Loucy (cell line): Measurements from ENCODE around the gene RNF182.

Experiments used
- H2AFZ ChIP-seq: fragments of 200-600 bp; sonication (generic); 2 replicates; pipeline ENCODE4 v1.6.0; 2016; ENCODE audit warnings: antibody characterized with exemption, mild to moderate bottlenecking, low read length, moderate library complexity
- H3F3A ChIP-seq: fragments of 200-600 bp; 2 replicates; pipeline ENCODE4 v1.6.0; 2016; ENCODE audit warnings: antibody characterized with exemption, low read depth, mild to moderate bottlenecking
- H3K27me3 ChIP-seq: fragments of 200-600 bp; sonication (generic); 2 replicates; pipeline ENCODE4 v1.6.1; 2014; ENCODE audit warnings: low read length, mild to moderate bottlenecking; ENCODE audit not compliant: insufficient read depth, poor library complexity, severe bottlenecking
- H3K36me3 ChIP-seq: fragments of 200-600 bp; sonication (generic); 2 replicates; pipeline ENCODE4 v1.6.1; 2016; ENCODE audit warnings: low read length; ENCODE audit not compliant: insufficient read depth
- H3K4me1 ChIP-seq: fragments of 200-600 bp; sonication (generic); 2 replicates; pipeline ENCODE4 v1.5.1; 2014; ENCODE audit warnings: low read length, mild to moderate bottlenecking; ENCODE audit not compliant: insufficient read depth, poor library complexity, severe bottlenecking
- H3K4me2 ChIP-seq: fragments of 200-600 bp; sonication (generic); 2 replicates; pipeline ENCODE4 v1.6.0; 2014; ENCODE audit warnings: antibody characterized with exemption, low read length, low read depth, mild to moderate bottlenecking; ENCODE audit not compliant: poor library complexity, severe bottlenecking
- H3K4me3 ChIP-seq: fragments of 200-600 bp; sonication (generic); 2 replicates; pipeline ENCODE4 v1.5.1; 2014; ENCODE audit warnings: low read length, mild to moderate bottlenecking, mixed read lengths; ENCODE audit not compliant: poor library complexity, severe bottlenecking
- H3K79me2 ChIP-seq: fragments of 200-600 bp; sonication (generic); 2 replicates; pipeline ENCODE4 v1.6.1; 2014; ENCODE audit warnings: low read length; ENCODE audit not compliant: insufficient read depth
- H3K9ac ChIP-seq: fragments of 200-600 bp; sonication (generic); 2 replicates; pipeline ENCODE4 v1.6.0; 2014; ENCODE audit warnings: mild to moderate bottlenecking, low read depth, low read length, moderate library complexity; ENCODE audit not compliant: poor library complexity, severe bottlenecking
- H3K9me2 ChIP-seq: fragments of 200-600 bp; sonication (generic); replicated peaks from 2 replicates; pipeline ENCODE4 v1.6.1; 2016; ENCODE audit warnings: low read depth, low read length, mixed read lengths
- H3K9me3 ChIP-seq: fragments of 200-600 bp; sonication (generic); 2 replicates; pipeline ENCODE4 v1.6.1; 2014; ENCODE audit warnings: mild to moderate bottlenecking, antibody characterized with exemption, low read length, low read depth; ENCODE audit not compliant: insufficient read depth
- H4K20me1 ChIP-seq: fragments of 200-600 bp; sonication (generic); 2 replicates; pipeline ENCODE4 v1.6.0; 2014; ENCODE audit warnings: antibody characterized with exemption, low read length, mild to moderate bottlenecking; ENCODE audit not compliant: insufficient read depth, poor library complexity, severe bottlenecking
- EZH2phosphoT487 ChIP-seq: fragments of 200-600 bp; IDR thresholded peaks from 2 replicates; pipeline ENCODE4 v1.6.1; 2018; ENCODE audit warnings: antibody characterized with exemption, mild to moderate bottlenecking, moderate library complexity, borderline replicate concordance
- TF ChIP-seq, protein P1 (sequence below): fragments of 200-600 bp; sonication (generic); conservative IDR thresholded peaks from 2 replicates; pipeline ENCODE4 v1.5.1; 2014; ENCODE audit warnings: mild to moderate bottlenecking, antibody characterized with exemption, low read length

RNF182 gene

DNA sequence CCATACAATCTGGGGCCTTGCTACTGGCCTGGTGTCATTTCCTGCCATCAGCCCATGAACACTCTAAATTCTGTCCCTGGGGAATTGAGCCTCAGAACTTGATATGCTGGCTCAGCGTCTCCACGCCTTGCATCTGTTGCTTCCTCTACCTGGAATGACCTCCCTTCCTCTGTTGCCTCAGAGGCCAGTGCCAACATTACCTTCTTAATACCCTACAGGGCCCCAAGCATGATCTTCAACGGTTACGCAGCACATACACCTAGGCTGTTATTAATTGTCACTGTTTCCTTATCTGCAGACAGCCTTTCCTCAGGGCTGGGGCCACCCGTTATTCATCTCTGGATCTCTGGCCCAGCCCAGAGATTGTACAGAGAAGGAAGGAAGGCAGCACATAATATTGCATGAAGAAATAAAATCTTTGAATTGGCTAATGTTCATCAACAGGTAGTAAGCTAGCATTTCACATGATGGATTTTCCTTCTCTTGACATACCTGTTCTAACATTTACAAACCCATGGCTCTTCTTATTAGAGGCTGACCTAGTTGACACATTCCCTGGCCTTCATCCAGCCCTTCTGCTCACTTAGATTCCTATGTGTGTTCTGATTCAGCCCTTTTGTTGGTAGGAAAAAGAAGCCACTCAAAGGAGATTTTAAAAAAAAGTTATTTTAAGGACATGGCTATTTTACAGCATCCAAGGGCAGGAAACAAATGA lies 8.4 kb upstream of the RNF182 start:
- H3K79me2 ChIP-seq, result no peaks in the 10 kb centered on the region
- no peak overlapping the region for H2AFZ ChIP-seq
- no peaks in the 10 kb centered on the region for H3K9me3 ChIP-seq
- H3K36me3 ChIP-seq, result no peaks in the 10 kb centered on the region
- H3K9me2 ChIP-seq, result no peaks in the 10 kb centered on the region
- H3K4me1 ChIP-seq, result peaks cover 21% of the 10 kb centered on the region
- no peaks in the 10 kb centered on the region for H4K20me1 ChIP-seq
- H3K27me3 ChIP-seq, result no peaks in the 10 kb centered on the region
- no peak overlapping the region for H3K4me3 ChIP-seq
- H3K4me2 ChIP-seq, result peak overlapping the region; percentile 45
- no peaks in the 10 kb centered on the region for H3F3A ChIP-seq
- no peak for TF ChIP-seq EZH2phosphoT487
- TF ChIP-seq, protein P1, sequence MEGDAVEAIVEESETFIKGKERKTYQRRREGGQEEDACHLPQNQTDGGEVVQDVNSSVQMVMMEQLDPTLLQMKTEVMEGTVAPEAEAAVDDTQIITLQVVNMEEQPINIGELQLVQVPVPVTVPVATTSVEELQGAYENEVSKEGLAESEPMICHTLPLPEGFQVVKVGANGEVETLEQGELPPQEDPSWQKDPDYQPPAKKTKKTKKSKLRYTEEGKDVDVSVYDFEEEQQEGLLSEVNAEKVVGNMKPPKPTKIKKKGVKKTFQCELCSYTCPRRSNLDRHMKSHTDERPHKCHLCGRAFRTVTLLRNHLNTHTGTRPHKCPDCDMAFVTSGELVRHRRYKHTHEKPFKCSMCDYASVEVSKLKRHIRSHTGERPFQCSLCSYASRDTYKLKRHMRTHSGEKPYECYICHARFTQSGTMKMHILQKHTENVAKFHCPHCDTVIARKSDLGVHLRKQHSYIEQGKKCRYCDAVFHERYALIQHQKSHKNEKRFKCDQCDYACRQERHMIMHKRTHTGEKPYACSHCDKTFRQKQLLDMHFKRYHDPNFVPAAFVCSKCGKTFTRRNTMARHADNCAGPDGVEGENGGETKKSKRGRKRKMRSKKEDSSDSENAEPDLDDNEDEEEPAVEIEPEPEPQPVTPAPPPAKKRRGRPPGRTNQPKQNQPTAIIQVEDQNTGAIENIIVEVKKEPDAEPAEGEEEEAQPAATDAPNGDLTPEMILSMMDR, result no peak
- H3K9ac ChIP-seq, result no peak overlapping the region

DNA sequence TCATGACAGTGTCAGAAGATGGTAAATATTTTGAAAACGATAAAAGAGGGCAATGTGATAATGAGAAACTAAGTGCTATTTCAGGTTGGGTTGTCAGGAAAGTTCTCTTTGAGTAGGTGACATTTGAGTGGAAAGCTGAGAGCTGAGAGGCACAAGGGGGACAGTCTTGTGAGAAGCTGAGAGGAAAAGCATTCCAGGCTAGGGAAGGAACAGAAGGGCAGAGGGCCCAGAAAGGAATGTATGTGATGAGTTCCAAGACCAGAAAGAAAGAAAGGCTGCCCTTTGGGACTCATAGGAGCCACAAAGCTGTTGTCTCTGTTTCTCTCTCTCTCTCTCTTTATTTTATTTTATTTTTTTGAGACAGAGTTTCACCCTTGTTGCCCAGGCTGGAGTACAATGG lies 7.6 kb upstream of the RNF182 start:
- peaks cover 21% of the 10 kb centered on the region for H3K4me1 ChIP-seq
- H3K36me3 ChIP-seq, result no peaks in the 10 kb centered on the region
- no peak overlapping the region for H3K4me3 ChIP-seq
- H3K4me2 ChIP-seq, result no peak overlapping the region
- no peak overlapping the region for H2AFZ ChIP-seq
- H3K9ac ChIP-seq, result no peak overlapping the region
- H3K9me3 ChIP-seq, result no peaks in the 10 kb centered on the region
- H3K79me2 ChIP-seq, result no peaks in the 10 kb centered on the region
- H3F3A ChIP-seq, result no peaks in the 10 kb centered on the region
- H4K20me1 ChIP-seq, result no peaks in the 10 kb centered on the region
- H3K27me3 ChIP-seq, result no peaks in the 10 kb centered on the region
- TF ChIP-seq, protein P1, result no peak
- TF ChIP-seq EZH2phosphoT487, result no peak
- no peaks in the 10 kb centered on the region for H3K9me2 ChIP-seq

DNA sequence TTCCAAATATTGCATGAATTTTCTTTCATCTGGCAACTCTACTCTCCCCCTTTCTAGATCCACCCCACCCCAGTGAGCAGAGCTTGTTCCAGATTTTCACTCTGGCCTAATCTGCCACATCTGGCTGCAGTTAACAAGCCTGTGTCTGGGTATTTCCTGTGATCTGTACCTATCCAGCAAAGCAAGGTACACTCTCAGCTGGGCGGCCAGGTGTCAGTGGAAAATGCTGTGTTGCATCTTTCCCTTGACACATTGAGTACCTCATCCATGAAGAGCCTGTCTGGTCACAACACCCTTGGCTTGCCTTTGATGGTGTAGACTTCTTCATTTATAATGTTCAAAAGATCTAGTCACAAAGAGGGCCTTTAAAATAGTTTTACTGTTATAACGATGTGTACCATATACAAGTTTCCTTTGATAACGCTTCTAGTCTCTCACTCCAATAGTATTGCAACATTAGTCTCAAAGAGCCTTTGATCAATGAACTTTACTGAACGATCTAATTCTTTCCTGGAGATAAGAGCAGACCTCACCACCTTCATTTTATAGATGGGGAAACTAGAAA lies 6.0 kb upstream of the RNF182 start:
- Histone ChIP-seq H3K79me2 (no peaks in the 10 kb centered on the region), H3K4me2 (no peak overlapping the region), H3K9me2 (no peaks in the 10 kb centered on the region), H3F3A (no peaks in the 10 kb centered on the region), H3K4me3 (no peak overlapping the region), H3K27me3 (peaks cover 3% of the 10 kb centered on the region), H3K9me3 (no peaks in the 10 kb centered on the region), H2AFZ (no peak overlapping the region), H3K36me3 (no peaks in the 10 kb centered on the region), H4K20me1 (no peaks in the 10 kb centered on the region), H3K9ac (no peak overlapping the region), H3K4me1 (peaks cover 21% of the 10 kb centered on the region)
- TF ChIP-seq, protein P1, result no peak
- TF ChIP-seq EZH2phosphoT487, result no peak
